Peyer's patch (tissue), 4 donors: ENCODE data around the gene KCND2. TPM values are rescaled to one million over a fixed set of nuclear protein-coding genes. Genes with fewer than 3 reads are reported as not detected.

Source experiments
- DNase-seq, 3 donors: peaks; one replicate each; pipeline ENCODE4 v3.0.0-alpha.2; 2017 to 2019
- H3K27ac ChIP-seq, 4 donors: fragments of 200-600 bp; sonication (generic); one replicate each; pipeline ENCODE4 v1.5.1; 2016 to 2019
- H3K27me3 ChIP-seq, 2 donors: fragments of 200-600 bp; sonication (generic); one replicate each; pipeline ENCODE4 v1.5.1; 2019
- H3K36me3 ChIP-seq, 3 donors: fragments of 200-600 bp; sonication (generic); one replicate each; pipeline ENCODE4 v1.5.1; 2016 to 2019
- H3K4me1 ChIP-seq, 4 donors: fragments of 200-600 bp; sonication (generic); one replicate each; pipeline ENCODE4 v1.5.1; 2016 to 2019
- H3K4me3 ChIP-seq, 4 donors: fragments of 200-600 bp; sonication (generic); 1 replicate in 3 of 4; 2 replicates in 1 of 4; pipeline ENCODE4 v1.5.1; 2016 to 2019; ENCODE audit warnings: mild to moderate bottlenecking in 1 of 4
- H3K9me3 ChIP-seq, 4 donors: fragments of 200-600 bp; sonication (generic); one replicate each; pipeline ENCODE4 v1.5.1; 2016 to 2019; ENCODE audit warnings: mild to moderate bottlenecking in 1 of 4
- POLR2A ChIP-seq, 2 donors: fragments of 450-650 bp; IDR thresholded peaks; one replicate each; pipeline ENCODE4 v1.5.1; 2017; ENCODE audit warnings: antibody characterized with exemption in 2 of 2, mild to moderate bottlenecking in 2 of 2, moderate library complexity in 2 of 2
- total RNA-seq, 4 donors: library from RNA; depleted of rRNA; stranded (reverse); fragments of >200 nt; gene quantifications; one replicate each; pipeline ENCODE4 v1.1.0, GENCODE V29; 2016
- TF ChIP-seq, protein P1 (sequence below), 6 experiments: fragments of 450-650 bp in 4 of 6; fragments of 200-600 bp in 2 of 6; sonication (generic) in 1 of 6; IDR thresholded peaks; one replicate each; pipeline ENCODE4 v1.5.1; 2017 to 2019; ENCODE audit warnings: antibody characterized with exemption in 6 of 6, mild to moderate bottlenecking in 3 of 6, moderate library complexity in 1 of 6

KCND2 gene
- total RNA-seq, 4 donors from 2014 or later: 0.54 TPM; not detected in 3

DNA sequence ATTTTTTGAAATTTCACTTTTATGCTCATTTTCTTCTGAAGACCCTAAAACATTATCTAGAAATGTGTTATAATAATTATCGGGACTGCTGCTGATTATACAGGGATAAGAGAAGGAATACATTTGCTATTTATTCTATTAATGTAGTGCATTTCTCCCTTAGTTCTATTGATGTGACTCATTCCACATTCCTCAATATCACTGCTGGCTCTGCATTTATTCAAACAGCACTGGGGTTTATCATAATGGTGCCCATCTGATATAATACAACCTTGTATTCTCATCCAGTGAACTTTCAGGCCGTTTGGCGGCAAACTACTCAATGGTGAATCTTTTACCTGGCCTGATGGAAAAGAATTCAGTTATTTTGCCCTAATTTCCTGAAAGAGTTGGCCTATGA is 7.8 kb downstream of the KCND2 start:
- no peaks in the 10 kb centered on the region for H3K4me1 ChIP-seq
- TF ChIP-seq POLR2A (IDR thresholded peaks at IDR 0.05): no peak
- TF ChIP-seq, protein P1, sequence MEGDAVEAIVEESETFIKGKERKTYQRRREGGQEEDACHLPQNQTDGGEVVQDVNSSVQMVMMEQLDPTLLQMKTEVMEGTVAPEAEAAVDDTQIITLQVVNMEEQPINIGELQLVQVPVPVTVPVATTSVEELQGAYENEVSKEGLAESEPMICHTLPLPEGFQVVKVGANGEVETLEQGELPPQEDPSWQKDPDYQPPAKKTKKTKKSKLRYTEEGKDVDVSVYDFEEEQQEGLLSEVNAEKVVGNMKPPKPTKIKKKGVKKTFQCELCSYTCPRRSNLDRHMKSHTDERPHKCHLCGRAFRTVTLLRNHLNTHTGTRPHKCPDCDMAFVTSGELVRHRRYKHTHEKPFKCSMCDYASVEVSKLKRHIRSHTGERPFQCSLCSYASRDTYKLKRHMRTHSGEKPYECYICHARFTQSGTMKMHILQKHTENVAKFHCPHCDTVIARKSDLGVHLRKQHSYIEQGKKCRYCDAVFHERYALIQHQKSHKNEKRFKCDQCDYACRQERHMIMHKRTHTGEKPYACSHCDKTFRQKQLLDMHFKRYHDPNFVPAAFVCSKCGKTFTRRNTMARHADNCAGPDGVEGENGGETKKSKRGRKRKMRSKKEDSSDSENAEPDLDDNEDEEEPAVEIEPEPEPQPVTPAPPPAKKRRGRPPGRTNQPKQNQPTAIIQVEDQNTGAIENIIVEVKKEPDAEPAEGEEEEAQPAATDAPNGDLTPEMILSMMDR (IDR thresholded peaks at IDR 0.05): no peak

DNA sequence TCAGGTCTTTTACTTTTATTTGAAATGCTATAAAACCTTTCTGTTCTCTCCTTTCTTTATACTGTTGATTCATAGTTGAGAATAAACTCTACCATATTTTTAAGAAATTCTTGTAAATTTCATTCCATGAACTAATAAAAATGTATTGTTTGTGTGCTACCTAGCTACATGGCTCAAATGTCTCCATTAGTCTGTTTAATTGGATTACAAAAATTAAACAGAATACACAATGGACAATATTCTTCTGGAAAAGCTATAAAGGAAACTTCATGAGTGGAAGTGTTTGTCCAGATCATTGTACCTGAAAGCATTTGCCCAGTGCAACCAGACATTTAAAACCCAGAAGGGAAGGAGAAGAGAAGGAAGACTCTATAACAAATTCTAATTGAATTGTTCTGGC is 20.1 kb downstream of the KCND2 start:
- Histone ChIP-seq H3K27ac (no peak overlapping the region), H3K9me3 (no peaks in the 10 kb centered on the region), H3K4me1 (no peaks in the 10 kb centered on the region), H3K36me3 (no peaks in the 10 kb centered on the region), H3K27me3 (no peaks in the 10 kb centered on the region), H3K4me3 (no peak overlapping the region)
- TF ChIP-seq, protein P1 (IDR thresholded peaks at IDR 0.05): no peak
- TF ChIP-seq POLR2A (IDR thresholded peaks at IDR 0.05): no peak
- no peak for DNase-seq

More for the DNA sequence above, 7.8 kb downstream of the KCND2 start:
- no peak overlapping the region for H3K27ac ChIP-seq
- H3K4me3 ChIP-seq: no peak overlapping the region
- no peak for DNase-seq
- H3K36me3 ChIP-seq: no peaks in the 10 kb centered on the region
- H3K27me3 ChIP-seq: no peaks in the 10 kb centered on the region
- no peaks in the 10 kb centered on the region for H3K9me3 ChIP-seq

DNA sequence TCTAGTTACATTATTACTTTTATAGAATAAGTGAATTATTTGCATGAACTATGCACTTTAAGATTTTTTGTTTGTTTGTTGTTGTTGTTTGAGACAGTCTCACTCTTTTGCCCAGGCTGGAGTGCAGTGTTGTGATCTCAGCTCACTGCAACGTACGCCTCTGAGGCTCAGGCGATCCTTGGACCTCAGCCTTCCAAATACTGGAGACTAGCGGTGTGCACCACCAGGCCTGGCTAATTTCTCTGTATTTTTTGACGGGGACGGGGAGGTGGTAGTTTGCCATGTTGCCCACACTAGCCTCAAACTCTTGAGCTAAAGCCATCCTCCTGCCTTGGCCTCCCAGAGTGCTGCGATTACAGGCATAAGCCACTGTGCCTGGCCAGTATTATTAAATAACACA is 29.2 kb downstream of the KCND2 start:
- TF ChIP-seq, protein P1 (IDR thresholded peaks at IDR 0.05): no peak
- TF ChIP-seq POLR2A (IDR thresholded peaks at IDR 0.05): no peak
- H3K27me3 ChIP-seq: no peaks in the 10 kb centered on the region
- H3K9me3 ChIP-seq: no peaks in the 10 kb centered on the region
- no peak overlapping the region for H3K27ac ChIP-seq
- no peaks in the 10 kb centered on the region for H3K4me1 ChIP-seq
- no peak overlapping the region for H3K4me3 ChIP-seq
- no peaks in the 10 kb centered on the region for H3K36me3 ChIP-seq
- no peak for DNase-seq

DNA sequence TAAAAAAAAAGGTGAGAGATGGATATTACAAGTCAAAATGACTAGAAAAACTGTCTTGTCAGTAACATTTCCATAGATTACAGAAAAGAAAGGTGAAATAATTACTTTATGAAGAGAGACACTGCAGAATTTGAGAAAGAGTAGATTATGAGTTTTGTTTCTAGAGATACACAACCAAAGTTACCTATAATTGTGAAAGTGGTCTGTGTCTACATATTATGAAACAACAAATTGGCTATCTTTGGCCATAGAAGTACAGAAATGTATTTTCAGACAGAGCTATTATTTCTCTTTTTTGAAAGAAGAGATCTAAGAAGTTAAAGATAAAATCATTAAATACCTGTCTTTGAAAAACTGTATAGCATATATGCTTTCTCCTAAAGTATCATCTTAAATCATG is 30.1 kb downstream of the KCND2 start:
- Histone ChIP-seq H3K4me1 (no peaks in the 10 kb centered on the region), H3K36me3 (no peaks in the 10 kb centered on the region), H3K27ac (no peak overlapping the region), H3K9me3 (no peaks in the 10 kb centered on the region), H3K27me3 (no peaks in the 10 kb centered on the region), H3K4me3 (no peak overlapping the region)
- DNase-seq: no peak
- TF ChIP-seq, protein P1 (IDR thresholded peaks at IDR 0.05): no peak
- no peak for TF ChIP-seq POLR2A (IDR thresholded peaks at IDR 0.05)

DNA sequence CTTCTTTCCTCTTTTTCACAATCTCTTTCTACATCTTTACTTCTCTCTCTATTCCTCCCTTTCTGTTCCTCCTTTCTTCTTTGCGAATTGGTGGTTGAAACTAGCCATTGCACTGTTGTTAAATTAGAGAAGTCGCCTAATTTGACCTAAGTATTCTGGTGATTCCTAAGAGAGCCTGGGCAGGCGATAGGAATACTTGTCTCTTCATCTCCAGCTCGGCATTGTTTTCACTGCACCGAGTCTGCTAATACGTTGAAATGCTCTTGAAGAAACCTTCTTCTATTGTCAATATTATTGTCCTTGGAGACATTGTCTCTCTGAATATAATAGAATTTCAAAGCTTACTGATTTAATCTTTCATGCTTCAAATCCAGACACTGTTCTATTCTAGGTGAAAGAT is 31.7 kb downstream of the KCND2 start:
- DNase-seq: no peak
- H3K4me1 ChIP-seq: no peaks in the 10 kb centered on the region
- H3K36me3 ChIP-seq: no peaks in the 10 kb centered on the region
- TF ChIP-seq POLR2A (IDR thresholded peaks at IDR 0.05): no peak
- TF ChIP-seq, protein P1 (IDR thresholded peaks at IDR 0.05): no peak
- H3K4me3 ChIP-seq: no peak overlapping the region
- H3K27me3 ChIP-seq: no peaks in the 10 kb centered on the region
- no peaks in the 10 kb centered on the region for H3K9me3 ChIP-seq
- no peak overlapping the region for H3K27ac ChIP-seq

DNA sequence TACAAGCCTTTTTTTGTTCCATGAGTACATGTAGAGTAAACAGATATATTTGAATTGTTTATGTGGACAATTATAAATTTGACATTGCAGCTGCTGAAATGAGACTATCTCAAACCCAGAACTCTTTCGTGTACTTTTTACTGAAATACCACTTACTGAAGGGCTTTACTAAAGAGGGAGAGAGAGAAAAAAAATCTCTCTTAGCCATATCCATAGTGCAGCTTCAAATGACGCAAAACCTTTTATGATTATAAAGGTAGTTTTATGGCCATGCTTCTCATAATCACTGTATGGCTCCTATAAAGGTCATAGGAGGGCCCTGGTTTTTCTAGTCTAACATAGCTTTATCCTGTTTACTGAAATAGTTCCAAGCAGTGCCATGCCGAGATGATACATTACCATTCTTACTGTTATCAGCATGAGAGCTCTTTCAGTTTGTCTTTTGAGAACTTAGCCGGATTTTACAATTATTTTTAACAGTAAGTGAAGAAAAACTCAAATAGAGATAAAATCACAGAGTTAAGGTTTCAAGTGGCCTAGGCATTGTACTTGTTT is 35.1 kb downstream of the KCND2 start:
- no peak overlapping the region for H3K27ac ChIP-seq
- no peak for DNase-seq
- H3K27me3 ChIP-seq: no peaks in the 10 kb centered on the region
- no peaks in the 10 kb centered on the region for H3K4me1 ChIP-seq
- no peak overlapping the region for H3K4me3 ChIP-seq
- TF ChIP-seq, protein P1 (IDR thresholded peaks at IDR 0.05): no peak
- TF ChIP-seq POLR2A (IDR thresholded peaks at IDR 0.05): no peak
- H3K36me3 ChIP-seq: no peaks in the 10 kb centered on the region
- H3K9me3 ChIP-seq: no peaks in the 10 kb centered on the region
